Neuron (in vitro differentiated cells): ENCODE measurements around the gene ZNF197.
"Not testable (repeated sequence)": the region's sequence is repeated elsewhere in the genome, so short reads cannot be mapped to it uniquely, and the experiment has no call there.

ENCODE experiments used
- H2AFZ ChIP-seq: one replicate; pipeline ENCODE4 v1.6.1; 2013; ENCODE audit warnings: low read depth, mild to moderate bottlenecking, inconsistent platforms, low read length, moderate library complexity
- H3K27me3 ChIP-seq: one replicate; pipeline ENCODE4 v1.6.1; 2013; ENCODE audit warnings: low read length; ENCODE audit not compliant: insufficient read depth
- H3K36me3 ChIP-seq: one replicate; pipeline ENCODE4 v1.6.1; 2013; ENCODE audit warnings: low read length; ENCODE audit not compliant: insufficient read depth
- H3K4me1 ChIP-seq: one replicate; pipeline ENCODE4 v1.6.1; 2013; ENCODE audit warnings: low read length; ENCODE audit not compliant: insufficient read depth
- H3K4me3 ChIP-seq: 2 replicates; pipeline ENCODE4 v1.5.1; 2013; ENCODE audit warnings: mild to moderate bottlenecking, low read length, moderate library complexity
- H3K9me3 ChIP-seq: one replicate; pipeline ENCODE4 v1.6.1; 2013; ENCODE audit warnings: low read length

Gene ZNF197

DNA sequence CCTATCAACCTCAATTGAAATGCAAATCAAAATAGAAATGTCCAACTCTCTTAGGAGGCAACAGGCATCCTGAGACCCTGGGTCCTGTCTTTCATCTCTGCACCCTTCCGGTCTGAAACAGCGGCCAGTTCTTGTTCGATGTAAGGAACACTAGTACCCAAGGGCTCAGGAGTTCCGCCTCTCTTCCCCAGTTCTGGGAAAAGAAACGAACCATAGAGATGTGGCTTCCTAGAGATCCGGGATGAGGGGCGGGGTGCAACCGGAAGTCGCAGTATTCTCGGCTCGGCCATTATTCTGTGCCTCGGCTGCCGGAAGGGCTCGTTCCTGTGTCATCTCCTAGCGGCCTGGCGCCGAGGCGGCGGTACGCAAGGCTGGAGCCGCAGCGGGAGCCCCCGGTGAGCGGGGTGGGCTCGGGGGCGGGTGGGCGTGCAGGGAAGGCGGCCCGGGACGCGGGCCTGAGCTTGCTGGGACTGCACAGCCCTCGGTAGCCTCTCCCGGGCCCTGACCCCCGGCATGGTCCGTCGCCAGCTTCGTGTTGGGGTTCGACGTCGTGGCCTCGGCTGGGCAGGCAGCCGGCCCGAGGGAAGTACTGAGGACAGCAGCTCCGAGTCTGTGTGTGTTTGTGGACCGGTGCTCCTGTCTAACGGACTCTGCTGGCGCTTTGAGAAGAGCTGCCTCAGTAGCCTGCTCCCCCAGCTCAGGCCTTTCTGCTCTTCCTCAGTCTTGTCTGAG lies at the start of gene ZNF197:
TSS of gene ZNF197 (plus strand) at position 288 of the 732 bp plus-strand sequence. CDS start 4,119 bp downstream, outside the sequence.
- H3K9me3 ChIP-seq, result peaks cover 2% of the 10 kb centered on the region

DNA sequence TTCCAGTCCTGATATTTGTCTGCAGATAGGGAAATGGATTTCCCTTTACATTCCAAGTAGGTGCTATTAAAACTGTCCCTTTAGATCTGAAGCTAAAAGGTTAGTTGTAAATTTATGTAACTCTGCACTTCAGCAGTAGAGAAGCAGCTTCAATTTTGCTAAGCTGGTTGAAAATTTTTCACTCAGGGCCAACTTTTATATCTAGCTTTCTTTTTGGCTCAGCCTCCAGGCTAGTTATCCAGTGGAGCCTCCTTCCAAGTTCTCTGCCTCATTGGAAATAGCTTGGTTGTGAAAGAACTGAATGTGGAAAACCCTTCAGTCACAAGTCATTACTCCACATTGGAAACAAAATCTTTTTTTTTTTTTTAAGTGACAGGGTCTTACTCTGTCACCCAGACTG lies 48.2 kb upstream of the ZNF197 start:
- Histone ChIP-seq H3K4me3 (no peak overlapping the region), H3K36me3 (peaks cover 31% of the 10 kb centered on the region), H3K9me3 (peaks cover 22% of the 10 kb centered on the region), H2AFZ (no peak overlapping the region), H3K4me1 (no peaks in the 10 kb centered on the region), H3K27me3 (no peaks in the 10 kb centered on the region)

More for the DNA sequence above, at the start of gene ZNF197:
- H3K4me1 ChIP-seq, result peaks cover 14% of the 10 kb centered on the region
- H3K27me3 ChIP-seq, result no peaks in the 10 kb centered on the region
- peak within 1 kb of the TSS; percentile 81 for H3K4me3 ChIP-seq
- peak within 1 kb of the TSS; percentile 38 for H2AFZ ChIP-seq
- peaks cover 17% of the 10 kb centered on the region for H3K36me3 ChIP-seq

- H3K27me3 ChIP-seq, H2AFZ ChIP-seq, H3K4me3 ChIP-seq, H3K4me1 ChIP-seq: not testable (repeated sequence)
- Histone ChIP-seq H3K36me3 (peaks cover 22% of the 10 kb centered on the region), H3K9me3 (peaks cover 16% of the 10 kb centered on the region)
Measured at GRCh38 chr3:44577354-44577952, 47.4 kb upstream of the ZNF197 start.

GRCh38 chr3:44578316-44578715 lies 46.5 kb upstream of the ZNF197 start:
- not testable (repeated sequence) for H3K4me3 ChIP-seq, H3K27me3 ChIP-seq, H2AFZ ChIP-seq, H3K4me1 ChIP-seq
- Histone ChIP-seq H3K9me3 (peaks cover 16% of the 10 kb centered on the region), H3K36me3 (peaks cover 17% of the 10 kb centered on the region)

DNA sequence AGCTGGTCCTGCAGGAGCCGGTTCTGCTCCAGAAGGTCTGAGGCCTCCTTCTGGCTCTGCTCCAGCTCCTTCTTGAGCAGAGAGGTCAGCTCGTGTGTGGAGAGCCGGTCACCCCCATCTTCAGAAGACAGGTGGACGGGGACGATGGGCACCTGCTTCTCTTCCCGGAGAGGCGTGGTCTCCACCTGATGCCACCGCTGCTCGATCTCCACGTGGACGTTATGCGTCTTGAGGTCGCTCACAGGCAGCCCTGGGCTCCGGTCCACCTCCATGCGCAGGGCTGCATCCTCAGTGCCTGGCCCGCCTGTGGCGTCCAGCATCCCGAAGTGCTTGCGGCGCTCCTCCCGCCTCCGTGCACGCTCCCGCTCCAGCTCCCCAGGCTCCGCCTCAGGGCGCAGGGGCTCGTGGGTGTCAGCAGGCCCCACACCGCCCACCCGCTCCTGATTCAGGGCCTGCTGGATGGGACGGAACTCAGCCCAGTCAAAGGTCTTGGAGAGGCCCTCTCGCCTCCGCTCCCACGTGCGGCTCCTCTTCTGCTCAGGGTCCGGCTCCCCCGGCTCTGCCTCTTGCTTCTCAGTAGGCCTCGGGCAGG lies 45.8 kb upstream of the ZNF197 start:
- H2AFZ ChIP-seq, H3K27me3 ChIP-seq, H3K4me1 ChIP-seq, H3K4me3 ChIP-seq: not testable (repeated sequence)
- H3K9me3 ChIP-seq, result peaks cover 15% of the 10 kb centered on the region
- H3K36me3 ChIP-seq, result peaks cover 16% of the 10 kb centered on the region

DNA sequence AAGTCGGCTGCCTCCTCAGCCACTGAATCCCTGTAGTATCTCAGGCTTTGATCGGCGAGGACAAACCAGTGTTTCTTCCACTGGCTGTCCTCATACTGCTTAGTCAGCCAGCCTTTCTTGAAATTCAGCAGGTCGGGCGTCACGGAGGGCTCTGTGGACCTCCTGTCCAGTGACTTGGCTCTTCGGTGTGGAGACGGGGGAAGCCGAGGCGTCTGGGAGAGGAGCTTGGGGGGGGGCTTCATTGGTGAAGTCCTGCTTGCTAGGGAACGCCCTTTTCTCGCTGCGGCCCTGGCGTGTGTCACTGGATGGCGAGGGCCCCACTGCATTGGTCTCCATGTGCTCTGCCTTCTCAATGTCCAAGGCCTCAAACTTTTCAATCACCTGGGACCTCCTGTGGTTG lies 45.1 kb upstream of the ZNF197 start:
- peaks cover 12% of the 10 kb centered on the region for H3K9me3 ChIP-seq
- not testable (repeated sequence) for H3K4me3 ChIP-seq, H3K27me3 ChIP-seq, H3K4me1 ChIP-seq, H2AFZ ChIP-seq
- peaks cover 16% of the 10 kb centered on the region for H3K36me3 ChIP-seq

DNA sequence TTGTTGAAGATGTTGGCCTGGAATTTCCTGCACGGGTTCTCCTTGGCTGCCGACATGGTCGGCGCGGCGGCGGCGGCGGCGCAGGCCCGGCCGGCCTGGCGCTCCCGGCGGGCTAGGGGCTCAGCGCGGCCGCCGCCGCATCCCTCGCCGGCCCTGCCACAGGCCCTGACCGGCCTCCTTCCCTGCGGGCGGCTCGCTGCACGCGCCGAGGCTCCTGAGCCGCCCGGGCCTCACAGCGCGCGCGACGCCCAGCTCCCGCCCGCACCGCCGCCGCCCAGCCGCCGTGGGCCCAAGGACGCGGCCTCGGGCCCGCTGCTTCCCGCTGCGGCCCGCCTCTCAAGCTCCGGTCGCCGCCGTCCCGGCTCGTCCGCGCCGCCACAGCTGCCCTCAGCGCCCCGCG lies 43.9 kb upstream of the ZNF197 start:
- H3K9me3 ChIP-seq, result peaks cover 12% of the 10 kb centered on the region

GRCh38 chr3:44584646-44585501 lies 40.0 kb upstream of the ZNF197 start, which contains the start of gene ZNF660:
Gene ZNF660, plus strand, starts transcription at chr3:44584964. Its CDS starts 9,230 bp downstream, at chr3:44594194.
- Histone ChIP-seq H3K9me3 (peaks cover 23% of the 10 kb centered on the region), H3K4me3 (peak within 1 kb of the TSS; percentile 79)

More for the DNA sequence above, 43.9 kb upstream of the ZNF197 start:
- peaks cover 16% of the 10 kb centered on the region for H3K4me1 ChIP-seq
- not testable (repeated sequence) for H3K4me3 ChIP-seq, H2AFZ ChIP-seq, H3K27me3 ChIP-seq
- peaks cover 19% of the 10 kb centered on the region for H3K36me3 ChIP-seq

GRCh38 chr3:44596621-44597020 lies 28.2 kb upstream of the ZNF197 start:
- Histone ChIP-seq H3K36me3 (peaks cover 76% of the 10 kb centered on the region), H2AFZ (no peak overlapping the region), H3K9me3 (peaks cover 61% of the 10 kb centered on the region), H3K27me3 (no peaks in the 10 kb centered on the region), H3K4me1 (no peaks in the 10 kb centered on the region), H3K4me3 (no peak overlapping the region)

More at GRCh38 chr3:44584646-44585501, 40.0 kb upstream of the ZNF197 start, which contains the start of gene ZNF660:
- Histone ChIP-seq H3K36me3 (peaks cover 43% of the 10 kb centered on the region), H2AFZ (peak within 1 kb of the TSS; percentile 22), H3K27me3 (no peaks in the 10 kb centered on the region), H3K4me1 (peaks cover 18% of the 10 kb centered on the region)

DNA sequence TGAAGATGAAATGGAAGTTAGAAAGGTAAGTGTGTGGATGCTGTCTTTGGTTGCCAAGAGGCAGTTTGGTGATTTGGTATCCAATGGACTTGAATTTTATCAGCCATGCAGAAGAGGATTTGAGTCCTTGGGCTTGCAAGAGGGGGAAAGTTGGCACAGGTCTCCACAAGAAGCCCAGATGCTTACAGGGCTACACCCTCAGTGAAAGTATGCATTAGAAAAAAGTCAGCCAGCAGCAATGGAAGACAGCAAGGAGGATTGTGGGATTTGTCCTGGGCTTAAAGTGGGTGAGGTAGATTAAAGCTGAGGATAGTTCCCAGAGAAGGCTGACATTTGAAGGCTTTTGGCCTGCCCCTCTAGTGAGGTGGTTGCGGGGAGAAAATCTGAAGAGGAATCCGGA lies 23.1 kb upstream of the ZNF197 start:
- Histone ChIP-seq H3K4me1 (no peaks in the 10 kb centered on the region), H2AFZ (no peak overlapping the region), H3K4me3 (no peak overlapping the region), H3K27me3 (no peaks in the 10 kb centered on the region), H3K9me3 (peaks cover 28% of the 10 kb centered on the region), H3K36me3 (peaks cover 45% of the 10 kb centered on the region)

GRCh38 chr3:44612678-44613077 lies 12.2 kb upstream of the ZNF197 start:
- H3K36me3 ChIP-seq, result peaks cover 9% of the 10 kb centered on the region
- H3K9me3 ChIP-seq, result peaks cover 16% of the 10 kb centered on the region
- no peak overlapping the region for H3K4me3 ChIP-seq
- H3K27me3 ChIP-seq, result no peaks in the 10 kb centered on the region
- H2AFZ ChIP-seq, result no peak overlapping the region
- H3K4me1 ChIP-seq, result no peaks in the 10 kb centered on the region

DNA sequence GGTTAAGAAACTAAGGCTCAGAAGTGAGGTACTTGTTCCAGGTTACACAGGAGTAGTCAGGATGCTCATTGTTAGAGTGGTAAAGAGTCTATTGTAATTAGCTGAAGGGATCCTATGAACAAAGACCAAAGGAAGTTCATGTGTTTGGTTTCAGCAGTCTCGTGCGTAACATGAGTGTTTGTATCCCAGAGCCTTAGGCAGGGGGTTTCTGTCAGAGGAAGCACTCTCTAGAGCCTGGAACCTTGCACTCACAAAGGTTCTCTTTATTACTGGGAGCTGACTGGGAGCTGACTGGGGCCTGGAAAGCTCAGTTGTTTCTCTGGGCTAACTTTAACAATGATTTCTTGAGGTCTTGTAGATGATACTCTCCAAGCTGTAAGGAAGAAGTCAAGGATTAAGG lies 3.9 kb downstream of the ZNF197 start:
- Histone ChIP-seq H2AFZ (no peak overlapping the region), H3K9me3 (peaks cover 2% of the 10 kb centered on the region), H3K4me3 (no peak overlapping the region), H3K27me3 (no peaks in the 10 kb centered on the region), H3K4me1 (peaks cover 14% of the 10 kb centered on the region), H3K36me3 (peaks cover 46% of the 10 kb centered on the region)
